Fibroblast of skin of right biceps (primary cell): ENCODE measurements around the gene CA5A.
A peak's percentile ranks its signal among the peaks of the same experiment; 100 is the strongest.
"Not testable (repeated sequence)": the region's sequence is repeated elsewhere in the genome, so short reads cannot be mapped to it uniquely, and the experiment has no call there.

ENCODE experiments used
- DNase-seq: peaks from one replicate; pipeline ENCODE4 v3.0.0-alpha.2; 2013

Gene CA5A

GRCh38 chr16:87891764-87892163, 44.6 kb downstream of the CA5A start:
- no peak for DNase-seq

DNA sequence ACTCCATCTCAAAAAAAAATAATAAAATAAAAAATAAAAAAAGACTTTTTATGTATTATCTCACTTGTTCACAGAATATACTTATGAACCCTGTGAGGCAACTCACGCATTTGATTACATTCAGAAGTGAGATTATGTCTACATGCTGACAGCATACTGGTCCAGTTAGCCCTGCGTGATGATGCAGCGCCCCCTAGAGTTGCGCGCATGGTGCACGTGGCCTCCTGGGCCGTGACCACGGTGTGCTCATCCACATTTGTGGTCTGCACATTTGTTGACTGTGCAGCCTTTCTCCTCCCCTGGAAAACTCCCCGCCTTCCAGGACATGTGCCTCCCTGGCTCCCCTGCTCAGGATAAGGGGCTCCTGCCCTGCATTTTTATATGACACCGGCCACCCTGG, 46.6 kb downstream of the CA5A start:
- DNase-seq, result not testable (repeated sequence)

DNA sequence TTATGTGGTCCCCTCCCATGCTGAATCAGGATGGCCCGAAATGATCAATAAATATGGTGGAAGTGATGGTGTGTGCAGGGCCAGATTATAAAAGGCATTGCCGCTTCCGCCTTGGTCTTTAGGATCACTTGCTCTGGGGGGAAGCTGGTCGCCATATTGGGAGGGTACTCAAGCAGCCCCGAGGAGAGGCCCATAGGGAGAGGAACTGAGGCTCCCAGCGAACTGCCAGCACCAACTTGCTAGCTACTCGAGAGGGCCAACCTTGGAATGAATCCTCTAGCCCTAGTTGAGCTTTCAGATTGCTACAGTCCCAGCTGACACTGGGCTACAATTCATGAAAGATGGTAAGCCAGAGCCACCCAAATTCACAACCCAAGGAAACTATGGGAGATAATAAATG, 48.0 kb downstream of the CA5A start:
- not testable (repeated sequence) for DNase-seq

- DNase-seq, result not testable (repeated sequence)
Measured at GRCh38 chr16:87887931-87888330, 48.4 kb downstream of the CA5A start.

GRCh38 chr16:87885371-87885967, 50.9 kb downstream of the CA5A start:
- not testable (repeated sequence) for DNase-seq

GRCh38 chr16:87882436-87883019, 53.8 kb downstream of the CA5A start:
- DNase-seq, result no peak

- no peak for DNase-seq
Measured at GRCh38 chr16:87881324-87882200, 54.8 kb downstream of the CA5A start.

GRCh38 chr16:87880117-87880696, 56.1 kb downstream of the CA5A start:
- no peak for DNase-seq

DNA sequence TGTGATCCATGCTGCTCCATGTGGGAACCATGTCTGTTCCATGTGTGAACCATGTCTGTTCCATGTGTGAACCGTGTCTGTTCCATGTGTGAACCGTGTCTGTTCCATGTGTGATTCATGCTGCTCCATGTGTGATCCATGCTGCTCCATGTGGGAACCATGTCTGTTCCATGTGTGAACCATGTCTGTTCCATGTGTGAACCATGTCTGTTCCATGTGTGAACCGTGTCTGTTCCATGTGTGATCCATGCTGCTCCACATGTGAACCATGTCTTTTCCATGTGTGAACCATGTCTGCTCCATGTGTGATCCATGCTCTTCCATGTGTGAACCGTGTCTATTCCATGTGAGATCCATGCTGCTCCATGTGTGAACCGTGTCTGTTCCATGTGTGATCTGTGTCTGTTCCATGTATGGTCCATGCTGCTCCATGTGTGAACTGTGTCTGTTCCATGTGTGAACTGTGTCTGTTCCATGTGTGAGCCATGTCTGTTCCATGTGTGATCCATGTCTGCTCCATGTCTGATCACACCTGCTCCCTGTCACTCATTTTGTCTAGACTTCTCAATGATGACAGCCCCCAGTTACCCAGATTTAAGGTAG, 56.8 kb downstream of the CA5A start:
- DNase-seq, result not testable (repeated sequence)

GRCh38 chr16:87878704-87879103, 57.6 kb downstream of the CA5A start:
- no peak for DNase-seq

DNA sequence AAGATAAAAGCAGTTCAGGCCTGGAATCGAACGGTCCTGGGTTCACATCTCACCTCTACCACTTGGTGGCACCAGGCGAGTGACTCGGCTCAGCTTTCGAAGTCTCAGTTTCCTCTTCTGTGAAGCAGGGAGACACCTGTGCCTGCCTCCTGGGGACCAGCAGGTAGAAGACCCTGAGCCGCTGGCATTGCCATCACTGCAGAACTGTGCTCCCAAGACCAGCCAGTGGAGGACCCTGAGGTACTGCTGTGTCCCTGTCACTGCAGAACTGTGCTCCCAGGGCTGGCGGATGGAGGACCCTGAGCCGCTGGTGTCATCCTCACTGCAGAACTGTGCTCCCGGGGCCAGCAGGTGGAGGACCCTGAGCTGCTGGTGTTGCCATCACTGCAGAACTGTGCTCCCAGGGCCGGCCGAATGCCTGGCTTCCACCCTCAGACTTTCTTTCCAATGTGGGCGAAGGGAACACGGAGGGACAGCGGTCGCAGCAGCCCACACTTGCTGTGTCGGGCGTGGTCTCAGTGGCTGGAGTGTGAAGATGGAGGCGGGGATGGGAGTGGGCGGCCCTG, 58.3 kb downstream of the CA5A start:
- DNase-seq, result no peak

GRCh38 chr16:87874639-87875427, 61.5 kb downstream of the CA5A start:
- DNase-seq, result no peak

DNA sequence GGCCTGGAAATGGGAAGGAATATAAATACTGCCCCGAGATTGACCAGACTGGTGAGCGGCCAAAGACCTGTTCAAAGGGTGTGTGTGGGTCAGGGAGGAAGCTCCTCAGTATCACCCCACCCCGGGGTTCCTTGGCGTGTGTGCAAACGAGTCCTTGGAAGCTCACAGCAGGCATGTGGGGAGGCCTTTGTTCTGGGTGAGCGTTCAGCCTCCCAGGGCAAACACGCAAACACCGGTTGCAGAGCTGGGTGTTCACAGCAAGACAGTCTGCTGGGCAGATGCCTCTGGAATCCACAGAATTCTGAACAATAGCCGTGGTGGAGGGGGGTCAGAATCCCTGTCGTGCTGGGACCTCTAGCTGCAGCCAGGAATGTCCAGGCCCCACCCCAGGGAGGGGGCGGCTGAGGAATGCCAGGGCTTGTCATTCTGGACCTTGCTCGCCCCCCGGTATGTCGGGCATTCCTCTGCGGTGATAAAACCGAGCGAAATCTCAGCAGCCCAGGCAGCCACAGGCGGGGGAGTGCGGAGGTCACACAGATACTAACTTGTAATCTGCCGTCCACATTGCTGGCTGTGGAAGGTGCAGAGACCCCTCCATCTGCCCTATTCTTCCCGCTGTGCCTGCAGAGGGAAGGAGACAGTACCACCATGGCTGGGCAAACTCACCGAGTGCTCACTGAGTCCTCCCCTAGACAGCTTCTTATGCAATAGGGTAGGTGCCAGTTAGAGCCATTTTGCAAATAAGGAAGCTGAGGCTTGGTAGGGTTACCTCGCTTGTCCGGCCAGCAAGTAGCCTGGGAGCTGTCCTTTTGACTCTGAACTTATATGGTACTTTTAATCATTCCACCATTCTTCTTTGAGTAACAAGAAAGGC, 65.7 kb downstream of the CA5A start:
- DNase-seq, result peak; percentile 92

DNA sequence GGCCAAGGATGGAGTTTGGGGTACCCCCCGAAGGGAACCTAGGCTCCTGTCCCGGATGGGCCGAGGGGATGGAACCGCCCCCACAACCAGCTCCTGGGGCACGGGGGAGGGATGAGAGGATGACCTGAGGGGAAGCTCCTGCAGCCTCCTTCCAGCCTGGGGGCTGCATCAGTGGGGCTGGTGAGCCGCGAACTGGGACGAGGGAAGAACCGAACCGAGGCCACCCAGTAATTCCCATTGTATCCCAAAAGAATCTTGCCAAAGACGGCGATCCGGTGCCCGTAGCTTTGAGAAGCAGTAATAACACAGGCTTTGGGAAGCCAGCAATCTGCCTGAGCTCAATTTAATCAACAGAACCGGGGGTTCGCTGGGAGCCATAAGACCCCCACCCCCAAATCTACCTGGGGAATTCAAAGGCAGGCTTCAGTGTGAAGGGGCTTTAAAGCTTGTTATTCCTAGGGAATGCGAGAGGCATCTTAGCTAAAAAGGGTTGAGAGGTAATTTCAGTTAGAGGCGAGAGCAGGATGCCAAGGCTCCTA, 66.4 kb downstream of the CA5A start:
- DNase-seq, result not testable (repeated sequence)

GRCh38 chr16:87869061-87869878, 67.1 kb downstream of the CA5A start, which contains the start of gene SLC7A5:
Gene SLC7A5, minus strand, starts transcription at chr16:87869507. Its CDS starts 85 bp downstream, at chr16:87869422.
- peak; percentile 89 for DNase-seq

GRCh38 chr16:87868254-87869029, 67.9 kb downstream of the CA5A start:
- peak; percentile 93 for DNase-seq

GRCh38 chr16:87865902-87866555, 70.3 kb downstream of the CA5A start:
- not testable (repeated sequence) for DNase-seq

DNA sequence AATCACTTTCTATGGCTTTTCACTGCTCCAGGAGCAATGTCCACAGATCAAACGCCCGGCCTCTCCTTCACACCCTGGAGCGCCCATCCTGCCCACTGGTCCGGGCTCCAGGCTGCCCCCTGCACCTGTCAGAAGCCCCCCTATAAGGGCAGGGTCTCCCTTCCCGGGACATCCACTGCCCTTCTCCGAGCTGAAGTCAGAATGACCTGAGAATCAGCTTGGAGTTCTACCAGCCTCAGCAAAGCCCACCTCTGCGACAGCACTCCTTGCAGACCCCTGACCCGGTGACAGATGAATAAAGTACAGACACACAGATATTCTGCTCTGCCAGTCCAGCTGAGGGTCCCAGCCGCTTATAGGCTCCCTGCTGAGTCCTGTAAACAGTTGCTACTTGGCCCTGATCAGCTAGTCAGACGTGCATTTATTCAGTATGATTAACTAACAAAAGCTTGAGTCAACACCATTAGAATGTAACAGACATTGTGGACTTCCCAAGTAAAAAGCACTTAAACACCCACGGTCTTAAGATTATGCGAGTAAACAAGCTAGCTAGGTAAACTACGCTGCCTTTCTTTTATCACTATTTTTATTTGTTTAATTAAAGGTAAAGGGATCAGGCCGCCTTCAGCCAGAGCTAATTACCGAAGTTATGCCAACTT, 71.9 kb downstream of the CA5A start:
- DNase-seq, result no peak
